H9 (cell line): Measurements from ENCODE around the gene PCSK6. TPM values are rescaled to one million over a fixed set of nuclear protein-coding genes. Genes with fewer than 3 reads are reported as not detected.

ENCODE experiments used
- DNase-seq: peaks from one replicate; pipeline ENCODE4 v3.0.0-alpha.2; 2017
- H2AFZ ChIP-seq: one replicate; pipeline ENCODE4 v1.6.1; 2013; ENCODE audit warnings: mild to moderate bottlenecking, low read length, control low read depth, moderate library complexity
- H2AK5ac ChIP-seq: 2 replicates; pipeline ENCODE4 v1.6.1; 2013; ENCODE audit warnings: low read length, control low read depth, mixed read lengths; ENCODE audit not compliant: insufficient read length
- H2BK120ac ChIP-seq: one replicate; pipeline ENCODE4 v1.6.1; 2013; ENCODE audit warnings: low read depth, mild to moderate bottlenecking, low read length, control low read depth, inconsistent platforms; ENCODE audit not compliant: poor library complexity, severe bottlenecking
- H2BK12ac ChIP-seq: 2 replicates; pipeline ENCODE4 v1.6.1; 2013; ENCODE audit warnings: low read length, control low read depth, mixed read lengths, low read depth; ENCODE audit not compliant: insufficient read length
- H2BK15ac ChIP-seq: 2 replicates; pipeline ENCODE4 v1.6.1; 2013; ENCODE audit warnings: low read depth, low read length, control low read depth
- H2BK20ac ChIP-seq: one replicate; pipeline ENCODE4 v1.6.1; 2013; ENCODE audit warnings: low read depth, mild to moderate bottlenecking, low read length, control low read depth, inconsistent platforms; ENCODE audit not compliant: poor library complexity, severe bottlenecking
- H2BK5ac ChIP-seq: 2 replicates; pipeline ENCODE4 v1.6.1; 2013; ENCODE audit warnings: low read length, control low read depth, mixed read lengths; ENCODE audit not compliant: insufficient read length
- H3K14ac ChIP-seq: 2 replicates; pipeline ENCODE4 v1.6.1; 2013; ENCODE audit warnings: low read length, control low read depth; ENCODE audit not compliant: insufficient read depth
- H3K18ac ChIP-seq: 2 replicates; pipeline ENCODE4 v1.6.1; 2013; ENCODE audit warnings: low read depth, mild to moderate bottlenecking, mixed read lengths, low read length, control low read depth; ENCODE audit not compliant: insufficient read length
- H3K23ac ChIP-seq: 2 replicates; pipeline ENCODE4 v1.6.1; 2013; ENCODE audit warnings: low read length, control low read depth, mixed read lengths, low read depth; ENCODE audit not compliant: insufficient read length
- H3K23me2 ChIP-seq: 2 replicates; pipeline ENCODE4 v1.6.1; 2013; ENCODE audit warnings: low read depth, mild to moderate bottlenecking, mixed read lengths, low read length, control low read depth; ENCODE audit not compliant: insufficient read length, poor library complexity, severe bottlenecking
- H3K27ac ChIP-seq: 2 replicates; pipeline ENCODE4 v1.5.1; 2013; ENCODE audit warnings: low read length, control low read depth, mixed read lengths, low read depth; ENCODE audit not compliant: insufficient read length
- H3K27me3 ChIP-seq: 2 replicates; pipeline ENCODE4 v1.6.1; 2013; ENCODE audit warnings: low read length, control low read depth, inconsistent platforms; ENCODE audit not compliant: insufficient read depth
- H3K4ac ChIP-seq: 2 replicates; pipeline ENCODE4 v1.6.1; 2013; ENCODE audit warnings: low read depth, mild to moderate bottlenecking, control low read depth, inconsistent platforms, low read length, moderate library complexity
- H3K4me1 ChIP-seq: 2 replicates; pipeline ENCODE4 v1.6.1; 2013; ENCODE audit warnings: low read length, control low read depth, inconsistent platforms; ENCODE audit not compliant: insufficient read depth
- H3K4me2 ChIP-seq: 2 replicates; pipeline ENCODE4 v1.6.1; 2013; ENCODE audit warnings: low read length, control low read depth, mixed read lengths; ENCODE audit not compliant: insufficient read length, insufficient read depth
- H3K56ac ChIP-seq: 2 replicates; pipeline ENCODE4 v1.6.1; 2013; ENCODE audit warnings: low read depth, mild to moderate bottlenecking, mixed read lengths, low read length, control low read depth; ENCODE audit not compliant: insufficient read length
- H3K79me1 ChIP-seq: 2 replicates; pipeline ENCODE4 v1.6.1; 2013; ENCODE audit warnings: low read depth, mild to moderate bottlenecking, moderate library complexity, low read length, control low read depth, inconsistent platforms; ENCODE audit not compliant: insufficient read depth, poor library complexity, severe bottlenecking
- H3K79me2 ChIP-seq: 2 replicates; pipeline ENCODE4 v1.6.1; 2013; ENCODE audit warnings: low read length, control low read depth, inconsistent platforms; ENCODE audit not compliant: insufficient read depth
- H3K9ac ChIP-seq: 2 replicates; pipeline ENCODE4 v1.6.1; 2013; ENCODE audit warnings: low read length, control low read depth, mixed read lengths; ENCODE audit not compliant: insufficient read length; ENCODE audit errors: extremely low read depth
- H3K9me3 ChIP-seq: one replicate; pipeline ENCODE4 v1.6.1; 2013; ENCODE audit warnings: low read depth, low read length, inconsistent platforms; ENCODE audit not compliant: control insufficient read depth
- H3T11ph ChIP-seq: one replicate; pipeline ENCODE4 v1.6.1; 2013; ENCODE audit warnings: mild to moderate bottlenecking, low read length, control low read depth, inconsistent platforms
- H4K20me1 ChIP-seq: one replicate; pipeline ENCODE4 v1.6.1; 2013; ENCODE audit not compliant: control insufficient read depth, insufficient read length, insufficient read depth
- H4K5ac ChIP-seq: 2 replicates; pipeline ENCODE4 v1.6.1; 2013; ENCODE audit warnings: low read depth, mild to moderate bottlenecking, mixed read lengths, low read length, control low read depth; ENCODE audit not compliant: insufficient read length
- H4K8ac ChIP-seq: replicated peaks from 2 replicates; pipeline ENCODE4 v1.6.1; 2013; ENCODE audit warnings: low read length, control low read depth, mixed read lengths, low read depth; ENCODE audit not compliant: insufficient read length
- H4K91ac ChIP-seq: 2 replicates; pipeline ENCODE4 v1.6.1; 2013; ENCODE audit warnings: low read depth, mild to moderate bottlenecking, moderate library complexity, mixed read lengths, low read length, control low read depth; ENCODE audit not compliant: insufficient read length
- H3K27ac Mint-ChIP-seq, 3 experiments: 2 replicates in 2 of 3; 3 replicates in 1 of 3; pipeline ENCODE4 v1.8.0; 2020 to 2021; ENCODE audit warnings: mixed read lengths in 3 of 3, mild to moderate bottlenecking in 1 of 3, moderate library complexity in 1 of 3
- H3K27me3 Mint-ChIP-seq: 2 replicates; pipeline ENCODE4 v1.8.0; 2021; ENCODE audit warnings: low read depth, mild to moderate bottlenecking, moderate library complexity, mixed read lengths
- H3K36me3 Mint-ChIP-seq, 3 experiments: 2 replicates in 2 of 3; 3 replicates in 1 of 3; pipeline ENCODE4 v1.8.0; 2020 to 2021; ENCODE audit warnings: low read depth in 3 of 3, mixed read lengths in 3 of 3; ENCODE audit not compliant: insufficient read depth in 1 of 3
- H3K4me1 Mint-ChIP-seq, 2 experiments: 2 replicates each; pipeline ENCODE4 v1.8.0; 2020; ENCODE audit warnings: mixed read lengths in 2 of 2
- H3K4me3 Mint-ChIP-seq, 2 experiments: 2 replicates in 1 of 2; 3 replicates in 1 of 2; pipeline ENCODE4 v1.8.0; 2020 to 2021; ENCODE audit warnings: mild to moderate bottlenecking in 2 of 2, mixed read lengths in 2 of 2, moderate library complexity in 1 of 2
- H3K9me3 Mint-ChIP-seq, 2 experiments: 2 replicates in 1 of 2; 3 replicates in 1 of 2; pipeline ENCODE4 v1.8.0; 2020; ENCODE audit warnings: mild to moderate bottlenecking in 2 of 2, mixed read lengths in 2 of 2, moderate library complexity in 1 of 2
- WGBS: extraction: QIAGEN DNeasy Blood & Tissue Kit; methylation state at CpG from one replicate; pipeline ENCODE4 v1.1.7; 2013; ENCODE audit warnings: missing lambda C conversion rate, low lambda C conversion rate, mixed read lengths; ENCODE audit not compliant: insufficient read length; ENCODE audit errors: extremely low coverage; 5-methylcytosine and 5-hydroxymethylcytosine counted together
- total RNA-seq: library from RNA; stranded (reverse); gene quantifications from 2 replicates; pipeline ENCODE4 v1.2.1, GENCODE V29; 2021
- TF ChIP-seq, protein P1 (sequence below): fragments of 200-600 bp; sonication (generic); conservative IDR thresholded peaks from 3 replicates; pipeline ENCODE4 v1.8.0; 2021; ENCODE audit warnings: antibody characterized with exemption, mild to moderate bottlenecking

Gene PCSK6
- total RNA-seq, 1 experiment from 2014 or later, result 4.0 TPM

- no peak overlapping the region for H3T11ph ChIP-seq
- no peak overlapping the region for H3K4ac ChIP-seq
- no peak overlapping the region for H3K56ac ChIP-seq
- H3K18ac ChIP-seq, result no peak overlapping the region
- H2BK12ac ChIP-seq, result no peak overlapping the region
- no peak overlapping the region for H2BK120ac ChIP-seq
- H3K36me3 Mint-ChIP-seq, result no peaks in the 10 kb centered on the region
- H3K27ac ChIP-seq, result no peak overlapping the region
- H3K4me3 Mint-ChIP-seq, result no peak overlapping the region
- peak overlapping the region in 1 of 3 experiments; percentile 12; a peak in 1 of 7 replicates for H3K27ac Mint-ChIP-seq
- H3K9me3 Mint-ChIP-seq, result no peaks in the 10 kb centered on the region
- no peak overlapping the region for H2BK15ac ChIP-seq
- H4K91ac ChIP-seq, result no peak overlapping the region
- peaks cover 46 to 51% of the 10 kb centered on the region in 2 experiments for H3K4me1 Mint-ChIP-seq
- TF ChIP-seq, protein P1, sequence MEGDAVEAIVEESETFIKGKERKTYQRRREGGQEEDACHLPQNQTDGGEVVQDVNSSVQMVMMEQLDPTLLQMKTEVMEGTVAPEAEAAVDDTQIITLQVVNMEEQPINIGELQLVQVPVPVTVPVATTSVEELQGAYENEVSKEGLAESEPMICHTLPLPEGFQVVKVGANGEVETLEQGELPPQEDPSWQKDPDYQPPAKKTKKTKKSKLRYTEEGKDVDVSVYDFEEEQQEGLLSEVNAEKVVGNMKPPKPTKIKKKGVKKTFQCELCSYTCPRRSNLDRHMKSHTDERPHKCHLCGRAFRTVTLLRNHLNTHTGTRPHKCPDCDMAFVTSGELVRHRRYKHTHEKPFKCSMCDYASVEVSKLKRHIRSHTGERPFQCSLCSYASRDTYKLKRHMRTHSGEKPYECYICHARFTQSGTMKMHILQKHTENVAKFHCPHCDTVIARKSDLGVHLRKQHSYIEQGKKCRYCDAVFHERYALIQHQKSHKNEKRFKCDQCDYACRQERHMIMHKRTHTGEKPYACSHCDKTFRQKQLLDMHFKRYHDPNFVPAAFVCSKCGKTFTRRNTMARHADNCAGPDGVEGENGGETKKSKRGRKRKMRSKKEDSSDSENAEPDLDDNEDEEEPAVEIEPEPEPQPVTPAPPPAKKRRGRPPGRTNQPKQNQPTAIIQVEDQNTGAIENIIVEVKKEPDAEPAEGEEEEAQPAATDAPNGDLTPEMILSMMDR, result no peak
- H3K4me2 ChIP-seq, result no peak overlapping the region
- H4K20me1 ChIP-seq, result no peaks in the 10 kb centered on the region
- no peak overlapping the region for H3K9ac ChIP-seq
- H3K9me3 ChIP-seq, result no peaks in the 10 kb centered on the region
- no peaks in the 10 kb centered on the region for H3K79me2 ChIP-seq
- peaks cover 56% of the 10 kb centered on the region for H3K27me3 Mint-ChIP-seq
- H3K23me2 ChIP-seq, result no peaks in the 10 kb centered on the region
- no peaks in the 10 kb centered on the region; the same call in 1 of the 2 replicates for H3K4me1 ChIP-seq
- no peaks in the 10 kb centered on the region for H3K79me1 ChIP-seq
- no peak for DNase-seq
- WGBS, result no CpG with 5 or more reads among the region's 18 CpGs
- no peak overlapping the region for H2BK20ac ChIP-seq
- no peak overlapping the region for H2BK5ac ChIP-seq
- H2AK5ac ChIP-seq, result no peak overlapping the region
- H3K27me3 ChIP-seq, result no peaks in the 10 kb centered on the region; the same call in 1 of the 2 replicates
- no peak overlapping the region for H4K8ac ChIP-seq
- H2AFZ ChIP-seq, result no peak overlapping the region
- no peak overlapping the region for H4K5ac ChIP-seq
- no peak overlapping the region for H3K23ac ChIP-seq
- no peak overlapping the region for H3K14ac ChIP-seq
Measured at GRCh38 chr15:101429646-101430045, 59.9 kb downstream of the PCSK6 start.
